GM21447 (cell line): ENCODE measurements around the gene GFM2.
A peak's percentile ranks its signal among the peaks of the same experiment; 100 is the strongest.
"Not testable (repeated sequence)": the region's sequence is repeated elsewhere in the genome, so short reads cannot be mapped to it uniquely, and the experiment has no call there.

Experiments used
- ATAC-seq: cut with Tn5 transposase; IDR thresholded peaks from one replicate; pipeline ENCODE4 v1.9.1; 2021; ENCODE audit not compliant: unreplicated experiment

Gene GFM2

DNA sequence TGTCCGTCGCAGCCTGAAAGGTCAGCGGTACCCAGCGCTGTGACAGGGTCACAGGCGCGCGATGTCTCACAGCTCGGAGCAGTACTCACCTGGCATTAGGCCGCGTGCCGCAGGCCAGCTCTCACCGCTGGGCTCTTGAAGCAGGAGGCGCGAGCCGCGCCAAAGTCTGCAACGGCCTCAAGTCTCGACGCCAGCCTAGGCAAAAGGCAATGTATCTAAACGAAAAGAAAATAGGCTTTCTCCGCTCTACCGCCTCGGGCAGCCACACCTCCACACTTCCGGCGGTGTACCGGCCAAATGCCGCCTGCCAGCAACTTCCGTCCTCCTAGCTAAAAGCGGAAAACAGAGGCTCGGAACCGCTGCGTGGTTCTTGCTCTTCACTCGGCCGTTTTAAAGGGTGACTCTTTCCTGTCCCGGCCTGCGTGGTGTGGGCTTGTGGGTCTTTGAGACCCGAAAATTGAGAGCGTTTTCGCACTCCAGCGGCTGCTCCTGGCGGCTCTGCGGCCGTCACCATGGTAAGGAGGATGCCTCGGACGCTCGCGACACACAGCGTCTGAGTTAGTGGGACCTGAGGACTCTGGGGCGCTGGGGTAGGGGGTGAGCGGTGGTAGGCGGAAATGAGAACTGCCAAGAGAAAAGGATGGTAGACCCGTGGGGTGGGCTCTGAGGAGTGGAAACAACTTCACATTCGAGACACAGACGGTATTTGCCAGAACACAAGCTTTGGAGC, at the start of gene GFM2, which contains the start of gene NSA2:
TSS of gene GFM2 (minus strand) at position 269 of the 730 bp plus-strand sequence. CDS start 3,375 bp downstream, outside the sequence.
TSS of gene NSA2 (plus strand) at position 401 of the 730 bp plus-strand sequence. CDS start at position 513, 112 bp downstream.
- peak; percentile 91 for ATAC-seq

DNA sequence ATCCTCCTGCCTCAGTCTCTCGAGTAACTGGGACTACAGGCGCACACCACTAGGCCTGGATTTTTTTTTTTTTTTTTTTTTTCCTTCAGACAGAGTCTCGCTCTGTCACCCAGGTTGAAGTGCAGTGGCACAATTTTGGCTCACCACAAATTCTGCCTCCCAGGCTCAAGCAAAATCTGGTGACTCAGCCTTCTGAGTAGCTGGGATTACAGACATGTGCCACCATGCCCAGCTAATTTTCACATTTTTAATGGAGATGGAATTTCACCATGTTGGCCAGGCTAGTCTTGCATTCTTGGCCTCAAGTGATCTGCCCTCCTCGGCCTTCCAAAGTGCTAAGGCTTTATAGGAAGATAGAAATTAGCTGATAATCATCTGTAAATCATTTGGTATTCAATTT, 44.0 kb upstream of the GFM2 start:
- ATAC-seq, result no peak

DNA sequence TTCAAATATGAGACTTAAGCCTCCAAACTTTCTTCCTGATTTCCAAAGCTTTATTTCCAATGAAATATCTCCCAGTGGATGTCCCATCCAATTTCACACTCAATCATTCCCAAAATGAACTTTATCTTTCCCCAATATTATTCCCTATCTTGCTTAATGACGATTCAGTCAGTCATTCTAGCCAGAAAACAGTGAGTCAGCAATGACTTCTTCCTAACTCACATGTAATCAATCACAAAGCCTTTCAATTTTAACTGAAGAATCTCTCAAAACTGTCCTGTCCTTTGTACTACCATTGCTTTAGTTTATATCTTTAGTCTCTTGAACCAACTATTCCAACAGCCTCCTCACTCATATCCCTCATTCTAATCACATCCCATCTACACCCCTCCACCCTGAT, 35.0 kb upstream of the GFM2 start:
- no peak for ATAC-seq

- ATAC-seq, result no peak
Observed at GRCh38 chr5:74801197-74801596, 34.3 kb upstream of the GFM2 start.

DNA sequence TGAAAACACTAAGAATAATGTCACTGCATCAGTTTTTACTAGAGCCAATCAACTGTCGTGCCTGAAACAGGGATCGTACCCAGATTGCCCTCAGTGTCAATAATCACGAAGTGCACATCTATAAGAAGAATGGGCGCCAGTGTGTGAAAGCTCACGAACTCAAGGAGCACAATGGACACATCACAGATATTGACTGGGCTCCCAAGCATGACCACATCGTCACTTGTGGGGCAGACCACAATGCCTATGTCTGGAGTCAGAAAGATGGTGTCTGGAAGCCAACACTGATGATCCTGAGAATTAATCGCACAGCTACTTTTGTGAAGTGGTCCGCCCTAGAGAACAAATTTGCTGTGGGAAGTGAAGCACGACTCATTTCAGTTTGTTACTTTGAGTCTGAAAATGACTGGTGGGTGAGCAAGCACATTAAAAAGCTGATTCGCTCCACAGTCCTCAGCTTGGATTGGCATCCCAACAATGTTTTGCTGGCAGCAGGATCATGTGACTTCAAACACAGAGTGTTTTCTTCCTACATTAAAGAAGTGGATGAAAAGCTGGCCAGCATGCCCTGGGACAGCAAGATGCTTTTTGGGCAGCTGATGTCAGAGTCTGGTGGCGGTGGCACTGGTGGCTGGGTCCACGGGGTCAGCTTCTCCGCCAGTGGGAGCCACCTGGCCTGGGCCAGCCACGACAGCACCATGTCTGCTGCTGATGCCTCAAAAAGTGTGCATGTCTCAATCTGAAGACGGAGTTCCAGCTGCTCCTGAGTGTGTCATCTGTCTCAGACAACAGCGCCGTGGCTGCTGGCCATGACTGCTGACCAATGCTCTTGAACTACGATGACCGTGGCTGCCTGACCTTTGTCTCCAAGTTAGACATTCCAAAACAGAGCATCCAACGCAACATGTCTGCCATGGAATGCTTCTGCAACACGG, 32.3 kb upstream of the GFM2 start:
- no peak for ATAC-seq

GRCh38 chr5:74791669-74792068, 24.8 kb upstream of the GFM2 start:
- not testable (repeated sequence) for ATAC-seq

DNA sequence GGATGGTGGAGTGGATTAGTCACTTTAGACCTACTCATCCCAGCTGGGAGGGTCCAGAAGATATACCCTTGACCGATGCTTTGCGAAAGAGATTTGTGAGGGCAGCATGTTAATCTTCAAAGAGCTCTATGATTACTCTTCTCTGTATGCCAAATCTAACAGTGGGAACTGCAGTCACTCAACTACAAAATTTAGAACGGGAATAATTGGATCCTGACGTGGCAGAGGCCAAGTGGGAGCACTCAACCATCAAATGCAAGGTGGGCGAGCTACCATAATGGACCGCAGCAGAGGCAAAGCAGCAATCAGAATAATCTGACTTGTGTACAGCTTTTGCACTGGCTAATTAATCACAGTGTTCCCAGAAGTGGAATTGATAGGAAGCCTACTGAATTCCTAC, 20.5 kb upstream of the GFM2 start:
- no peak for ATAC-seq

GRCh38 chr5:74786851-74787250, 19.9 kb upstream of the GFM2 start:
- ATAC-seq, result no peak

GRCh38 chr5:74778609-74779008, 11.7 kb upstream of the GFM2 start:
- ATAC-seq, result no peak

- ATAC-seq, result no peak
Observed at GRCh38 chr5:74772359-74772758, 5.4 kb upstream of the GFM2 start.

DNA sequence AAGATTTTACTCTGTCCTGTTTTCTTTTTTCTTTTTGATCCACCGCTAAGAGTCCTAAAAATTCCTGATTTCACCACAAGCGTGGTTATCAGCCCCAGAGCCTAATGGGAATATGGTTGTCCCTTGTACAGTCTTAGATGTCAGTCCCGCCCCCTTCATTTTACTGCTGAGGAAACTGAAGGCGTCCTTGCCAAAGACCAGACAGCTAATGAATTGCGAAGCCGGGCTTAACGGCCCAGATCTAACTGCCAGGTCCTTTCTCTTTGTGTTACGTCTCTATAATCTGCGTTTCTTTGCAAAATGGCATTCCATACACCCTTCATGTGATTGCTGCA, 629 bp upstream of the GFM2 start:
- peak; percentile 23 for ATAC-seq

GRCh38 chr5:74766418-74766848, 484 bp downstream of the GFM2 start:
- peak; percentile 33 for ATAC-seq

DNA sequence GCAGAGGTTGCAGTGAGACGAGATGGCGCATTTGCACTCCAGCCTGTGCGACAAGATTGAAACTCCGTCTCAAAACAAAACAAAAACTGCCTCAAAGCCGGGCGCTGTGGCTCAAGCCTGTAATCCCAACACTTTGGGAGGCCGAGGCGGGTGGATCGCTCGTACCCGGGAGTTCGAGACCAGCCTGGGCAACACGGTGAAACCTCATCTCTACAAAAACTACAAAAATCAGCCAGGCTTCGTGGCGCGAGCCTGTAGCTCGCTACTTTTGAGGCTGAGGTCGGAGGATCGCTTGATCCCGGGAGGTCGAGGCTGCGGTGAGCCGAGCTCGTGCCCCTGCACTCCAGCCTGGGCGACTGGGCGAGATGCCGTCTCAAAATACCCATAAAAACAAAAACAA, 988 bp downstream of the GFM2 start:
- no peak for ATAC-seq

- ATAC-seq, result no peak
Observed at GRCh38 chr5:74765201-74765600, 1.7 kb downstream of the GFM2 start.

DNA sequence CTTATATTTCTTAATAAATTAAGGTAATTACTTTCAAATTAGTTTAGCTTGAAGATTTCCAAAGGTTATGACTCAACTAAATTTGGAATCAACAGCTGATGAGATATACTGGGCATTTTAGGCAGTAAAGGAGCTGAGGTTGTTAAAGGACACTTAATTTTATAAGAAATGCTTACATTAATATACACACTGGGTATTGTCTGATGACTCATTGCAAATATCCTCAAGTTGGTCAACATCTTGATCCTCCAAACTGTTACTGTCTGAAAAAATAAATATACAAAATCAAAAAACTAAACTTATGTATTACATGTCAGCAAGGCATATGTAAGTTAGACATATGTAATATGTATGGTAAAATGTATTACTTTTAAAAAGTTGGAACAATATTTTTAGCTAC, 3.4 kb downstream of the GFM2 start:
- ATAC-seq, result no peak

- ATAC-seq, result no peak
Observed at GRCh38 chr5:74762599-74762998, 4.3 kb downstream of the GFM2 start.

DNA sequence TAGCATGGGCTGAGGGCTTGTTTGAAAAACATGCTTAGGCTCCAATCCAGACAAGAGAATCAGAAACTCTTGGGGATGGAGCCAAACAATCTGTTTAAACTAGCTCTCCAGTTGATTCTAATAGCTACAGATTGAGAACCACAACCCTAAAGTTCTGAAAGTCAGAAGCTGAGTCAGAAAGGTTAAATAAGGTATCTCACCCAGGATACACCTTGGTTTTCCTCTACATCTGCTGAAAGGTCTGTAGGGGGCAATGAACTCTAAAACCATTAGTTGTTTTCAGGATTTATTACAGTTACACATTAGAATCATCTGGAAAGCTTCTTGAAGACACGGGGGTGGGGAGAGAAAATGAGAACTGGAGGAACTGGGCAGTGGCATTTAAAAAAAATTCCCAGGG, 5.7 kb downstream of the GFM2 start:
- no peak for ATAC-seq

DNA sequence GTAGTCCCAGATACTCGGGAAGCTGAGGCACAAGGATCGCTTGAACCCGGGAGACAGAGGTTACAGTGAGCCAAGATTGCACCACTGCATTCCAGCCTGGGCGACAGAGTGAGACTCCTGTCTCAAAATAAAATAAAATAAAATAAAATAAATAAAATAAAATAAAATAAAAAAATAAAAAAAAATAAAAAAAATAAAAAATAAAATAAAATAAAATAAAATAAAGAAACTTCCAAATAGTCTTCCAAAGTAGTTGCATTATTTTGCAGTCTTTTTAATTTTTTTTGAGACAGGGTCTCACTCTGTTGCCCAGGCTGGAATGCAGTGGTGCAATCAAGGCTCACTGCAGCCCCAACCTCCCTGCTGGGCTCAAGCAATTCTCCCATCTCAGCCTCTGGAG, 18.2 kb downstream of the GFM2 start:
- ATAC-seq, result not testable (repeated sequence)

GRCh38 chr5:74738406-74738805, 28.5 kb downstream of the GFM2 start:
- no peak for ATAC-seq

DNA sequence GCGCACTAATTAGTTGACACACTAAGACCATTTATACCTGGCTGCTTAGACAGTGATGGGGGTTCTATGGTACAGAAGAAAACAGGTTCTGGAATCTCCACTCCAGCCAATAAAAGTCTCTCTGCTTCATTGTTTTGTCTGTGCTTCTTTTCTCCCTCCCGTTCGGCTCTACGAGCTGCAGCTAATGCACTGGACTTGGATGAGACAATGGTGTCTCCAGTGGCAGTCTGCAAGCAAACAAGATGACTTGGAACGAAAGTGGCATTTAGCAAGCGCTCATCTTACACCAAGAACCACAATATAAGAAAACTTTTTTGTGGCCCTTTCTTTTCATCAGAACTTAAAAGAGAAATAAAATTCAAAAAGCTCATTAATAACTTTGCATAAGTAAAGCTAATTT, 30.2 kb downstream of the GFM2 start:
- ATAC-seq, result no peak

- ATAC-seq, result no peak
Observed at GRCh38 chr5:74725331-74725730, 41.6 kb downstream of the GFM2 start.

GRCh38 chr5:74722271-74722670, 44.6 kb downstream of the GFM2 start:
- no peak for ATAC-seq
